HG02938 (cell line): ENCODE measurements around the gene CNTN3.

ENCODE experiments used
- ATAC-seq: cut with Tn5 transposase; IDR thresholded peaks from one replicate; pipeline ENCODE4 v1.9.1; 2021; ENCODE audit warnings: mild to moderate bottlenecking, moderate library complexity; ENCODE audit not compliant: unreplicated experiment

CNTN3 gene

GRCh38 chr3:74614107-74614967, at the start of gene CNTN3:
TSS of gene CNTN3 (minus strand) at chr3:74614659. CDS start at chr3:74521112, 93,547 bp downstream.
- ATAC-seq = no peak

GRCh38 chr3:74663178-74663577, 48.7 kb upstream of the CNTN3 start:
- no peak for ATAC-seq

- ATAC-seq = no peak
These were observed 47.2 kb upstream of the CNTN3 start for GRCh38 chr3:74661672-74662071.

- ATAC-seq = no peak
These were observed 37.4 kb upstream of the CNTN3 start for GRCh38 chr3:74651885-74652284.

- ATAC-seq = no peak
These were observed 36.8 kb upstream of the CNTN3 start for GRCh38 chr3:74651292-74651691.

GRCh38 chr3:74648107-74648506, 33.6 kb upstream of the CNTN3 start:
- ATAC-seq = no peak

GRCh38 chr3:74646094-74646493, 31.6 kb upstream of the CNTN3 start:
- ATAC-seq = no peak

GRCh38 chr3:74643636-74644035, 29.2 kb upstream of the CNTN3 start:
- ATAC-seq = no peak

GRCh38 chr3:74642876-74643275, 28.4 kb upstream of the CNTN3 start:
- ATAC-seq = no peak

GRCh38 chr3:74640211-74640610, 25.8 kb upstream of the CNTN3 start:
- ATAC-seq = no peak

GRCh38 chr3:74639681-74640080, 25.2 kb upstream of the CNTN3 start:
- no peak for ATAC-seq

GRCh38 chr3:74636981-74637380, 22.5 kb upstream of the CNTN3 start:
- no peak for ATAC-seq

GRCh38 chr3:74633021-74633420, 18.6 kb upstream of the CNTN3 start:
- ATAC-seq = no peak

GRCh38 chr3:74631351-74632140, 17.1 kb upstream of the CNTN3 start:
- ATAC-seq = no peak

- ATAC-seq = no peak
These were observed 16.1 kb upstream of the CNTN3 start for GRCh38 chr3:74630602-74631001.

- no peak for ATAC-seq
These were observed 11.6 kb upstream of the CNTN3 start for GRCh38 chr3:74626011-74626410.

- ATAC-seq = no peak
These were observed 9.8 kb upstream of the CNTN3 start for GRCh38 chr3:74624301-74624700.

GRCh38 chr3:74623261-74623836, 8.9 kb upstream of the CNTN3 start:
- ATAC-seq = no peak

- ATAC-seq = no peak
These were observed 7.1 kb upstream of the CNTN3 start for GRCh38 chr3:74621581-74621980.

- no peak for ATAC-seq
These were observed 3.3 kb upstream of the CNTN3 start for GRCh38 chr3:74617776-74618175.

GRCh38 chr3:74613521-74614106, 845 bp downstream of the CNTN3 start:
- no peak for ATAC-seq
